NCI-H2107 (cell line): ENCODE measurements around the gene MAPKAPK2.

Experiments used
- DNase-seq: peaks from one replicate; lab custom pipeline; 2025; lab: John Stamatoyannopoulos, UW

Gene MAPKAPK2

GRCh38 chr1:206722751-206723461 lies 38.2 kb downstream of the MAPKAPK2 start:
- DNase-seq, result no peak

GRCh38 chr1:206723462-206723804 lies 38.7 kb downstream of the MAPKAPK2 start:
- no peak for DNase-seq

- DNase-seq, result no peak
These were observed 39.2 kb downstream of the MAPKAPK2 start for GRCh38 chr1:206723805-206724472.

GRCh38 chr1:206725109-206725963 lies 40.6 kb downstream of the MAPKAPK2 start:
- DNase-seq, result no peak

GRCh38 chr1:206727981-206728696 lies 43.4 kb downstream of the MAPKAPK2 start:
- no peak for DNase-seq

- no peak for DNase-seq
These were observed 43.9 kb downstream of the MAPKAPK2 start for GRCh38 chr1:206728697-206728987.

- no peak for DNase-seq
These were observed 44.3 kb downstream of the MAPKAPK2 start for GRCh38 chr1:206729050-206729449.

GRCh38 chr1:206729507-206729906 lies 44.8 kb downstream of the MAPKAPK2 start:
- no peak for DNase-seq

- no peak for DNase-seq
These were observed 47.8 kb downstream of the MAPKAPK2 start for GRCh38 chr1:206732508-206732907.

- no peak for DNase-seq
These were observed 48.3 kb downstream of the MAPKAPK2 start for GRCh38 chr1:206732992-206733391.

- DNase-seq, result no peak
These were observed 49.9 kb downstream of the MAPKAPK2 start for GRCh38 chr1:206734499-206735142.

- no peak for DNase-seq
These were observed 50.9 kb downstream of the MAPKAPK2 start for GRCh38 chr1:206735553-206736031.

- no peak for DNase-seq
These were observed 52.4 kb downstream of the MAPKAPK2 start for GRCh38 chr1:206736878-206737728.

- no peak for DNase-seq
These were observed 53.1 kb downstream of the MAPKAPK2 start for GRCh38 chr1:206737729-206738201.

- no peak for DNase-seq
These were observed 54.0 kb downstream of the MAPKAPK2 start for GRCh38 chr1:206738370-206739366.

- no peak for DNase-seq
These were observed 54.8 kb downstream of the MAPKAPK2 start for GRCh38 chr1:206739411-206740076.

GRCh38 chr1:206741142-206741701 lies 56.5 kb downstream of the MAPKAPK2 start:
- no peak for DNase-seq

- DNase-seq, result no peak
These were observed 58.1 kb downstream of the MAPKAPK2 start for GRCh38 chr1:206742719-206743383.
